ENCODE data around the gene GCGR.

GCGR gene

GRCh38 chr17:81794509-81794908, 9.4 kb upstream of the GCGR start:
- Histone ChIP-seq H3K4me3 (ENCODE audit: insufficient read depth, low read length, poor library complexity, severe bottlenecking) (no peak overlapping the region), H3K27ac (ENCODE audit: low read depth, low read length) (no peak overlapping the region), H3K9me3 (ENCODE audit: insufficient read depth, low read length) (no peaks in the 10 kb centered on the region), H2AFZ (ENCODE audit: low read depth, low read length, severe bottlenecking) (no peak overlapping the region), H3K4me2 (ENCODE audit: low read depth, low read length, poor library complexity, severe bottlenecking) (no peak overlapping the region), H3F3A (ENCODE audit: insufficient read depth) (no peaks in the 10 kb centered on the region), H3K9ac (ENCODE audit: low read length) (no peak overlapping the region), H4K20me1 (ENCODE audit: low read depth, low read length) (no peaks in the 10 kb centered on the region), H3K36me3 (ENCODE audit: low read length) (no peaks in the 10 kb centered on the region), H3K9me2 (replicated peaks; ENCODE audit: insufficient read depth, low read length) (no peaks in the 10 kb centered on the region), H3K79me2 (ENCODE audit: insufficient read depth, low read length) (no peaks in the 10 kb centered on the region), H3K27me3 (ENCODE audit: low read length) (no peaks in the 10 kb centered on the region)
- TF ChIP-seq EZH2phosphoT487 (conservative IDR thresholded peaks at IDR 0.05; ENCODE audit: low read length) = no peak
- no peak for TF ChIP-seq CTCF (IDR thresholded peaks at IDR 0.05; ENCODE audit: insufficient read depth, low read length, poor library complexity, severe bottlenecking)

GRCh38 chr17:81801327-81801726, 2.6 kb upstream of the GCGR start:
- Histone ChIP-seq H3K9ac (ENCODE audit: low read length) (no peak overlapping the region), H3K79me2 (ENCODE audit: insufficient read depth, low read length) (no peaks in the 10 kb centered on the region), H2AFZ (ENCODE audit: low read depth, low read length, severe bottlenecking) (no peak overlapping the region), H3K4me3 (ENCODE audit: insufficient read depth, low read length, poor library complexity, severe bottlenecking) (no peak overlapping the region), H3F3A (ENCODE audit: insufficient read depth) (no peaks in the 10 kb centered on the region), H3K4me2 (ENCODE audit: low read depth, low read length, poor library complexity, severe bottlenecking) (no peak overlapping the region), H4K20me1 (ENCODE audit: low read depth, low read length) (no peaks in the 10 kb centered on the region), H3K36me3 (ENCODE audit: low read length) (no peaks in the 10 kb centered on the region), H3K27ac (ENCODE audit: low read depth, low read length) (no peak overlapping the region), H3K27me3 (ENCODE audit: low read length) (no peaks in the 10 kb centered on the region), H3K9me3 (ENCODE audit: insufficient read depth, low read length) (no peaks in the 10 kb centered on the region), H3K9me2 (replicated peaks; ENCODE audit: insufficient read depth, low read length) (no peaks in the 10 kb centered on the region)
- no peak for TF ChIP-seq EZH2phosphoT487 (conservative IDR thresholded peaks at IDR 0.05; ENCODE audit: low read length)
- TF ChIP-seq CTCF (IDR thresholded peaks at IDR 0.05; ENCODE audit: insufficient read depth, low read length, poor library complexity, severe bottlenecking) = no peak

- Histone ChIP-seq H3K4me2 (ENCODE audit: low read depth, low read length, poor library complexity, severe bottlenecking) (no peak overlapping the region), H3K79me2 (ENCODE audit: insufficient read depth, low read length) (no peaks in the 10 kb centered on the region), H3K4me3 (ENCODE audit: insufficient read depth, low read length, poor library complexity, severe bottlenecking) (no peak overlapping the region), H3F3A (ENCODE audit: insufficient read depth) (no peaks in the 10 kb centered on the region), H2AFZ (ENCODE audit: low read depth, low read length, severe bottlenecking) (no peak overlapping the region), H3K36me3 (ENCODE audit: low read length) (no peaks in the 10 kb centered on the region), H3K9ac (ENCODE audit: low read length) (no peak overlapping the region), H3K9me2 (replicated peaks; ENCODE audit: insufficient read depth, low read length) (no peaks in the 10 kb centered on the region), H3K27me3 (ENCODE audit: low read length) (no peaks in the 10 kb centered on the region), H3K9me3 (ENCODE audit: insufficient read depth, low read length) (no peaks in the 10 kb centered on the region), H4K20me1 (ENCODE audit: low read depth, low read length) (no peaks in the 10 kb centered on the region), H3K27ac (ENCODE audit: low read depth, low read length) (no peak overlapping the region)
- no peak for TF ChIP-seq EZH2phosphoT487 (conservative IDR thresholded peaks at IDR 0.05; ENCODE audit: low read length)
- TF ChIP-seq CTCF (IDR thresholded peaks at IDR 0.05; ENCODE audit: insufficient read depth, low read length, poor library complexity, severe bottlenecking) = no peak
These were observed 1.7 kb upstream of the GCGR start for GRCh38 chr17:81802048-81802758.

Measured in SU-DHL-6 (cell line).